ENCODE measurements around the gene MAPRE3.

DNA sequence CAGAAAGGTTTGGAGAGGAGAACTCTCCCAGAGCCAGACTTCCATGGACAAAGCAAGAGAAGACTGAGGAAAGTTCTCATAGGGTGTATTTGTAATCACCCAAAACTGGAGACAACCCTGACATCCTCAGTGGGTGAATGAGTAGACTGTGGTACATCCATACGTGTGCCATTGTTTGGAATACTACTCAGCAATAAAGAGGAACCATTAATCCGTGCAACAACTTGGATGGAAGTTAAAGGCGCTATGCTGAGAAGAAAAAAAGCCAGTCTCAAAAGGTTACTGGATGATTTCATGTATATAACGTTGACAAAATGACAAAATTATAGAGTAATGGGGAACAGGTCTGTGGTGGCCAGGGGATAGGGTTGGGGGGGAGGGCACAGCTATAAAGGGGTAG, 38.2 kb downstream of the MAPRE3 start:
- TF ChIP-seq, protein P1, sequence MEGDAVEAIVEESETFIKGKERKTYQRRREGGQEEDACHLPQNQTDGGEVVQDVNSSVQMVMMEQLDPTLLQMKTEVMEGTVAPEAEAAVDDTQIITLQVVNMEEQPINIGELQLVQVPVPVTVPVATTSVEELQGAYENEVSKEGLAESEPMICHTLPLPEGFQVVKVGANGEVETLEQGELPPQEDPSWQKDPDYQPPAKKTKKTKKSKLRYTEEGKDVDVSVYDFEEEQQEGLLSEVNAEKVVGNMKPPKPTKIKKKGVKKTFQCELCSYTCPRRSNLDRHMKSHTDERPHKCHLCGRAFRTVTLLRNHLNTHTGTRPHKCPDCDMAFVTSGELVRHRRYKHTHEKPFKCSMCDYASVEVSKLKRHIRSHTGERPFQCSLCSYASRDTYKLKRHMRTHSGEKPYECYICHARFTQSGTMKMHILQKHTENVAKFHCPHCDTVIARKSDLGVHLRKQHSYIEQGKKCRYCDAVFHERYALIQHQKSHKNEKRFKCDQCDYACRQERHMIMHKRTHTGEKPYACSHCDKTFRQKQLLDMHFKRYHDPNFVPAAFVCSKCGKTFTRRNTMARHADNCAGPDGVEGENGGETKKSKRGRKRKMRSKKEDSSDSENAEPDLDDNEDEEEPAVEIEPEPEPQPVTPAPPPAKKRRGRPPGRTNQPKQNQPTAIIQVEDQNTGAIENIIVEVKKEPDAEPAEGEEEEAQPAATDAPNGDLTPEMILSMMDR (IDR thresholded peaks at IDR 0.05): no peak
- TF ChIP-seq POLR2A (IDR thresholded peaks at IDR 0.05): no peak
